HG03175 (cell line): ENCODE data around the gene PRRX2.

ENCODE experiments used
- ATAC-seq: cut with Tn5 transposase; IDR thresholded peaks from one replicate; pipeline ENCODE4 v1.9.1; 2021; ENCODE audit warnings: mild to moderate bottlenecking, moderate library complexity; ENCODE audit not compliant: unreplicated experiment

Gene PRRX2

DNA sequence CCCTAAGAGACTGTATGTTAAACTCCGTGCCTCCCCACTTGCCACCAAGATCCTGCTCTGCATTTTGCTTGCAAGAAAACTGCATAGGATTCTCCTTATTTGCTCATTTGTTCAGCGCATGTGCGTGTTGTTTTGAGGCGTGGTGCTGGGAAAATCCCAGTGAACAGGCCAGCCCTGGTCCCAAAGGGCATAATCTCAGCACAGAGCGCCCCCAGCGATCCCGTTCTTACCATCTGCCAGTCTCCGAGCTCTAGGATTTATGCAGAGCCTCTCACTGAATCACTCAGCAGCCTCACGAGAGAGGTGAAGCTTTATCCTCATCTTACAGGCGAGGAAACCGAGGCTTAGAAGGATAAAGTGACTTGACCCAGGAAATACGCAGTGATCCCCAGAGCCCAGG lies 11.5 kb downstream of the PRRX2 start:
- no peak for ATAC-seq

DNA sequence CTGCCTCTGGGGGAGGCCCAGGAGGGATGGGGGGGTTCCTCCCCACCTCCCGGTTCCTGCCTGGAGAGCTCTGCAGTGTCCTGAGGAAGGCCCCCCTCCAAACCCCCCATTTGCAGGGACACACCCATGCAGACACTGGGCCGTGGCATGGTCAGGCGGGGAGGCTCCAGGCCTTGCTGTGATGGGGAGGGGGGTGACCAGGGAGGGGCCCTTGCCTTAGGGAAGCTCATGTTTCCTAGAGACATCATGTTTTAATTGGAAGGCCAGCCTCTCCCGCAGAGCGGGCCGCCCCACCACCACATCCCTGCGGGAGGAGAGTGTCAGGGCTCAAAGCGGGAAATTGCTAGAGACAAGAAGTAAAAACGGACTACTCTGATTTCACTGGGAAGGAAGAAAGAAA lies 12.0 kb downstream of the PRRX2 start:
- ATAC-seq: no peak

DNA sequence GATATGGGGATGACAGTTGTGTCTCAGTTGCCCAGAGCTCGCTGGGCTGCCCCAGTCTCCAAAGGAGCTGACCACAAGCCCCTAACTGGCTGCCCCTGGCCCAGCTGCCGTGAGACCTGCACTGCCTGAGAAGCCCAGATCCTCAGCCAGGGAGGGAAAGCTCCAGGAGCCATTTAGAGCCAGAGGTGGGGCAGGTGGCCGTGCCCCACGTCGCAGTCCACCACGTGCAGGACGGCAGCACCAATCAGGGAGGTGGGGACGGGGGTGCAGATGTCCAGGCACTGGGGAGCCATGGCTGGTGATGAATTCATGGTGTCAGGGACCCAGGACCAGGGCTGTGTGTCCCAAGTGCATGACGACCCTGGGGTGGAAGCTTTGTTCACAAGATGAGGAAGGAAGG lies 13.4 kb downstream of the PRRX2 start:
- ATAC-seq: no peak

DNA sequence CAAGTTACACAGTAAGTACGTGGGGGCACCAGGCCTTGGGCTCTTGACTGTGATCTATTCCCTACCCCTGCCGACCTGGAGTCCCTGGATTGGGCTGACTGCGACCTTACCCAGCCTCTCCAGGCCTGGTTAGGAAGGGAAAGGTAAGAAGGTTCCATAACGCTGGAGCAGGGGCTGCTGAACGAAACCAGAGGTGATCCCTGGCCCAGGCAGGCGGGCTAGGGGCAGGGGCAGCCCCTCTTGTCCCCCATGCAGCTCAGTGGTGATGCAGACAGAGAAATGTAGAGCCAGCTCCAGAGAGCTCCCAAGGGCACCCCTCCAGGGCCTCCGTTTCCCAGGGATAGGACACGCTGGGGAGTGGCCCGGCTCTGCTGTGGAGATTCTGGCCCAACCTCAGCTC lies 14.1 kb downstream of the PRRX2 start:
- no peak for ATAC-seq

DNA sequence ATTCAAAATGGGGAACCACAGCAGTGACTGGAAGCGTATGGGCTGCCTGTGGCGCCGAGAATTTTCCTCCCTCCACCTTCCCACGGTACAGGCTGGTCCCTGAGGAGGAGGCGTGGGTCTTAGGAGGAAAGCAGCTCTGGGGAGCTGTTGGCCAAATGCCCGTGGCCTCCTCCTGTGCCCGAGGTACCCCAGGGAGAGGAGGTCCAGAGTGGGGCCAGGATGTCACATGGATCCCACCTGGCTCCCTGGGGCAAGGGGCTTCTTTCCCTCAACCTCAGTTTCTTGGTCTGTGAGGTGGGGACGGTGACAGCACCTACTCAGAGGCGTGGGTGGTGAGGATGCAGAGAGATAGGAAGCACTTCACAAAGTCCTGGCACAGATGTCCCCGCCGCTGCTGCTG lies 16.5 kb downstream of the PRRX2 start:
- no peak for ATAC-seq

DNA sequence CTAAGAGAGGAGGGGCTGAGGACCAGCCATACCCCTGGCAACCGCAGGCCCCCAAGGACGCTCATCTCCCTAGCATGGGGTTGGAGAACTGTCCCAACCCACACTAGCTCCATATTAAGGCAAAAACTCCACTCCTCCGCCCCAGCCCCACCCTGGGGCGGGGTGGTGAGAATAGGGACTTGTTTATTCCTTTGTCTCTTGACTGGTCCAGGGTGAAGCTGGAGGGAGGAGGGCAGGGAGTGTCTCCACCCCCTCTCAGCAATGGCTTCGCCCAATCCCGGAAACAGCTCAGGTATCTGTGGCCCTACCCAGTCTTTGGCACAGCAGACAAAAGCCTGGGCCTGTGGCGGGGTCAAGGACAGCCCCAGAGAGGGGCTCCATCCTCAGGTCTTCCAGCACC lies 16.9 kb downstream of the PRRX2 start:
- ATAC-seq: no peak

DNA sequence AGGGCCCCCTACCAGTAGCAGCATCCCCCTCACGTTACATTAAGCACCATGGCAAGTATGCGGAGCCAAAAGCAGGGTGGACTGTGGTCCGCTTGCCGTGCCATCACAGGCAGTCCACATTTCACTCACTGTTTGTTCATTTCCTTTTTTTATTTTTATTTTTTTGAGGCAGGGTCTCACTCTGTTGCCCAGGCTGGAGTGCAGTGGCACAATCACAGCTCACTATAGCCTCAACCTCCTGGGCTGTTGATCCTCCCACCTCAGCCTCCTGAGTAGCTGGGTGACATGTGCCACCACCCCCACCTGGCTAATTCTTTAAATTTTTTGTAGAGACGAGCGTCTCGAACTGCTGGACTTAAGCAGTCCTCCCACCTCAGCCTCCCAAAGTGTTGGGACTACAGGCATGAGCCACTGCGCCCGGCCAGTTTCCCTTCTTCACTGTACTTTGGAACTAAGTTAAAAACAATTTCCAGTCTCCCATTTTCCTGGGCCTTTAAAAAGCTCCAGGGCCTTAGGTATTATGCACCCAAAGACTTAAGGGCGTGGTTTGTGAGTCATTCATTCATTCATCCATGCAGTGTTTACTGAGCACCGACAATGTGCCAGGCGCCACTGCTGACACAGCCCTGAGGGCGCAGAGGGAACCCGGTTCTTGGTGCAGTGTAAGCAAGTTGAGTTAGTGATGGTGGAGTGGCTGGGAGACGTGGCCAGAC lies 19.9 kb downstream of the PRRX2 start:
- no peak for ATAC-seq

DNA sequence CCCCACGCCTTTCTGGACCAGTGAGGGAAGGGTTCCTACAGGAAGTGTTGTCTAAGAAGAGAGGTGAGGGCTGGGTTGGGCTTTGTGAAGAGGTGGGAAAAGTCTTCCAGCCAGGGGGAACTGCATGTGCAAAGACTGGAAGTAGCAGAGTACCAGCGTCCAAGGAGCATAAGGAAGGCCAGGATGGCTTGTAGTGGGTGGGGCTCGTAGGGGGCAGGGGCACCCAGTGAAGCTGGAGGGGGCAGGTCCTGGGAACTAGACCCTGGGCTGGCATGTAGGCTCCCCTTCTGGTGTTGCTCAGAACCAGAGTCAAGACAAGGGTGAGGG lies 20.4 kb downstream of the PRRX2 start:
- ATAC-seq: no peak

DNA sequence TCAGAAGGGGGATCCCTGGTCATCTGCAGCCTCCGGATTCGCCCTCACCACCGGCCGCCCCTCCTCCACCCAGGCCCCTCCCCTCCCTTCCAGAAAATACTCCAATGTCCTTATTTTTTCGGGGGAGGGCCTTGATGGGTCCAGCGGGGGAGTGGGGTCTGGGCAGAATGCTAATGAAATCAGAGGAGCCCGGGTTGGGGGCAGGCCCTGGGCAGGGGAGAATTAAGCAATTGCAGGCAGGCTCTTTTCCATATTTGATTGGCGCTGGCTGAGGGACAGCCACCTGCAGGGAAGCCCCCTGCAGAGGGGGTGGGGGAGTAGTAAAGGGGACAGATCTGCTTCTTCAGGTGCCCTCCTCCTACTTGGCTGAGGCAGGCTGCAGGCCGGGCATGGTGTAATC lies 21.3 kb downstream of the PRRX2 start:
- ATAC-seq: no peak

DNA sequence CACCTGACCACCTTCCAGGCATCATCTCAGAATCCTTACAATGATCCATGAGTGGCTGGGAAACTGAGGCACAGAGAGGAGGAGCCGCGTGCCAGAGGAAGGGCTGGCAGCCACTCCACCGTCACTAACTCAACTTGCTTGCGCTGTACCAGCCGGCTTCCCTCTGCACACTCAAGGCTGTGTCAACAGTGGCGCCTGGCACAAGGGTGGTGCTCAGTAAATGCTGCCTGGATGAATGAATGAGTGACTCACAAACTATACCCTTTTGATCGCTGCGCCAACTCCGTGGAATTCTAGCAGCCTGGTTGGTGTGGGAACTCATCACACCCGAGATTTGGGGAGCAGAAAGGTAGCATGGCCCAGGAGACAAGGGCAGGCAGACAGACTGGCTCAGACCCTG lies 21.9 kb downstream of the PRRX2 start:
- no peak for ATAC-seq

DNA sequence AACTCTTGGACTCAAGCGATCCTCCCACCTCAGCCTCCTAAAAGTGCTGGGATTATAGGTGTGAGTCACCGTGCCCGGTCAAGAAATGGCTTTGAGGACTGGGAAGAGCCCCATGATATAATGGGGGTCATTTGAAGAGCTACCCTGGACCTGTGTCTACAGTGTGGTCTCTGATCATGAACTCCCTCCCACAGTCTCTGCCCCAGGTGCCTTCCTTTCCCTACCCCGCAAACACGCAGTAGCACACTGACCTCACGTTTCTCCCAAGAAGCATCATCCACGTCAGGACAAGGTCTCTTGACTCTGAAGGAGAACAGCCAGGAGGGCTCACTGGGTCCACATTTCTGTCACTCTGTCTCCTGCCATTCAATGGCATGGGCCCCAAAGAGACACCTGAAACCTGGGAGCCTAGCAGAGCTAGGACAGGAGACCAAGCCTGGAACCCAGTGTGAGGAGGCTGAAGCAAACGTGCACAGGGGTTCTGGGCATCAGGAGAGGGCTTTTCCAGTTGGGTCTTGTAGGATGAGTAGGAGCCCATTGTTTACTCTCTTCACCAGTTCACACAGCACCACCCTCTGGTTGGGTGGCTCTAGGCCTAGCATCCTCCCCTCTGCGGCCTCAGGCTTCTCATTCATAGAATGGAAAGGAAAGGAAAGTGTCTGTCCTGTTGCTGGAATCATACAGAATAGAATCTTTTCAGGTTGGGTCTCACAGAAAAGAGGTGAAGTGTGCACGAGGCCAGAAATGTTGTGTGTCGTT lies 23.0 kb downstream of the PRRX2 start:
- no peak for ATAC-seq

DNA sequence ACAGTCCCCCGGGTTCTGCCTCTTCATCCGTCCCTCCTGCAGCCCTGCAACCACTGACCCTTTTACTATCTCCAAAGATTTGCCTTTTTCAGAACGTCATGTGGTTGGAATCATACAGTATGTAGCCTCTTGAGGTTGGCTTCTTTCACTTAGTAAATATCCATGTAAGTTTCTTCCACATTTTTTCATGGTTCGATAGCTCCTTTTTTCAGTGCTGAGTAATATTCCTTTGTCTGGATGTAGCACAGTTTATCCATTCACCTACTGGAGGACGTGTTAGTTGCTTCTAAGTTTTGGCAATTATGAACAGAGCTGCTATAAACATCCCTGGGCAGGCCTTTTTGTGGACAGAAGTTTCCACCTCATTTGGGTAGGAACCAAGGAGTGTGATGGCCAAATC lies 27.1 kb downstream of the PRRX2 start:
- no peak for ATAC-seq

DNA sequence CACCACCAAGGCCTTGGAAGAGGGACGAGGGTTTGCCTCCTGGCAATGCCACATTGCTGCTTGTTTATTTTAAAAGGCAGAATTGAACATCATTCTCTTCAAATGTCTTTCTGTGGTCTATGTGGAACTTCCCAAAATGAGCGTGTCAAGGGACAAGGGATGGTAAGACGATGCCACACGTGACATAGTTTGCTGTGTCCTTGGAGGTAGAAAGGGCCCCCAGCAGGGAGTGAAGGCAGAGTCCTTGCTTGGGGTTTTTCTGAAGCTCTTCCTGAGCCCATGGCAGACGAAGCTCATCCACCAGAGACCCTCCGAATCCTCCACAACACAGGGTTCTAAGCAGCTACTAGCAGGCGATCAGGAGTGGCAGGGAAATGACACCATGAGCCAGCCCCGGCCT lies 28.3 kb downstream of the PRRX2 start:
- ATAC-seq: no peak

DNA sequence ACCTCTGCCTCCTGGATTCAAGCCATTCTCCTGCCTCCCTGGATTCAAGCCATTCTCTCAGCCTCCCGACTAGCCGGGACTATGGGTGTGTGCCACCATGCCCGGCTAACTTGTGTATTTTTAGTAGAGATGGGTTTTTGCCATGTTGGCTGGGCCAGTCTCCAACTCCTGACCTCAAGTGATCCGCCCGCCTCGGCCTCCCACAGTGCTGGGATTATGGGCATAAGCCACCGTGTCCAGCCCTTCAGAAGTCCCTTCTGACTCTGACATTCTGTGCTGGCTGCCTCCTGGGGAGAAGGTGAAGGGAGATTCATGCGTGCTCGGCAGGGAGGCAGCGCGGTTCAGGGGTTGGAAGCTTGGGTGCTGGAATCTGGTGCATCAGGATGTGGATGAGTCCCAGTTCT lies 28.8 kb downstream of the PRRX2 start:
- no peak for ATAC-seq

DNA sequence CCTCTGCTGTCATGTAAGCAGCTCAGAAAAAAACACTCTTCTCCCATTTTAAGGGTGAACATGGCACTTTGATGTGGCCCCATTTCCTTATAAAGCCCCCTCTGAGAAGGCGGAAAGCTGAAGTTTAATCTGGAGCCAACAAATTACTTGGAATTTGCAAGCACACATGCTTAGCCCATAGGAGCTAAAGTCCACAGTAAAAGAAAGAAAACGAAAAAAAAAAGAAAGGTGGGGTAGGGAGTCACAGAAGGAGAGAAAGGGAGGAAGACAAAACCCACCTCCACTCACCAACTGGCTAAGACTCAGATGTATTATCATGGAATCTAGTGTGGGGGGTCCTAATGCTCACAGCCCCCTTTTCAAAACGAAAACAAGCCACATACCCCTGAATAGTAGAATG lies 30.4 kb downstream of the PRRX2 start:
- no peak for ATAC-seq

DNA sequence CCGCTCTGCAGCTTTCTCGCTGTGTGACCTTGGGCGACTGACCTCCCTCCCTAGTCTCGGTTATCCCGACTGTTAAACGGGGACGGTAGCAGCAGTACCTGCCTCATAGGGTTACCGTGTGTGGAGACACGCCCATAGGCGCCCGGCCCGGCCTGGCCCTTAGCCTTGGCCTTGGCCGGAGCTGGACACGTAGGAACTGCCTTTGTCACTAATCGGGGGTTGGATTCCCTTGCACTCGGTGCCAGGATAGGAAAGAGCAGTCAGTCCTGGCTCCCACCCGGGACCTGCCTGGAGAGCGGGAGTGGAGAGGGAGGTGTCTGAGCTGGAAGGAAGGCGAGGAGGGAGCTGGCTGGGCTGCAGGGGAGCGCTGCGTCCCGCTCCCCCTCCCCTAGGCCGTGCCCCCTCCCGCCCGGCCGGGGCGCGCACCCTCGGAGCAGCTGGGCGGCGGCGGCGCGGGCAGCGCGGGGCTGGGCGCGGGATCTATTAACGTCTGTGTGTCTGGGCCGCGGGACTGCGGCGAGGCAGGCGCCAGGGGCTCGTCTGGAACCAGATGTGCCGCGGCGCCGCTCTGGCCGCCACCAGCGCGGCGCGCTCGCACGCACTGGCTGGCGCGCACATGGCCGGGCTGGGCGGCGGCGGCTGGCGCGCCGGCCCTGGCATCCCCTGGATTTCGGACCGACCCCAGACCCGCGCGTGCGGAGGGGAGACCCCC lies 31.7 kb downstream of the PRRX2 start:
- ATAC-seq: no peak

DNA sequence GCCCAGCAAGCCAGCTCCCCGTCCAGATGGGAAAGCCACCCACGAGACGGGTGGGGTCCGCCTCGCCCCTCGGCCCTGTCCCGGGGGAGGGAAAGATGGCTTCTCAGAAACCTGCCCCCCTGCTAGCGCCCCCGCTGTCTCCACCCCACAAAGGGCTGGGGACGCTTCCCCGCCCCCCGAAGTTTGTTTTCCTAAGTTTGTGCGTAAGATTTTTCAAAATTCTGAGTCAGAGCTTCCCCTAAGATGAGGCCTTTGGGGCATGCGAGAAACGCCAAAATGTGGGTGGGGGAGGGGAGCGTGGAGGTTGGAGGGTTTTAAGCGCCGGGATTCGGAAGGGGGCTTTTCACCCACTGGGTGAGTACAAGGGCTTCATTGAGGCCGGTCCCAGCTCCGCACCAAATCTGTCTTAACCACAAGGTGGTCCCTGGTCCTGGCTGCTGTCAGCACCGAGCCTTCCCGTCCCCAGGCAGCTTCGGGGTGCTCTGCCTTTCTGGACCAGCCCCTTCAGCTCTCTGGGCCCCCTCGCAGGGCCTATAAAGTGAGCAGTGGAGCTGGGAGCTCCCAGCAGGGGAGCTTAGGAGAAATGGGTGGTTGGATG lies 32.3 kb downstream of the PRRX2 start:
- no peak for ATAC-seq

DNA sequence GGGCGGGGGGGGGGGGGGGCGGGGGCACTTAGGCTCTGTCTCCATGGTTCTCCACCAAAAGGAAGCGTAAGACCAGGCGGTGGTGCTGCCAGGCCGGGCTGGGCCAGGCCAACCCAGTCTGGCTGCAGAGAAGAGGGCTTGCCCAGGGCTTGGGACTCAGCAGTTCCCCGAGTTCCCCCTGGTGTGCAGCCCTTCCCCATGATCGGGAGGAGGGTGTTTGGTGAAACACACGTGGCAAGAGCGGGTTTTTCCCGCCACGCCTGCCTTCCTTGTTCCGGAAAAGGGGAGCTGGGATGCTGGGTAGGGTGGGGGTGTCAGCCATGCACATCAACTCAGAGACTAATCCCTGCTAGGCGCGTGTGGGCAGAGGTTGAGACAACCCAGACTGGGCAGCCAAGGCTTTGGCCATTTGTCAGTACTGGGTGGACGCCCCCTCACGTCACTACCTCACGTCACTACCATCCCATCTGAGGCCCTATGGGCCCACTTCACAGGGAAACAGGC lies 32.9 kb downstream of the PRRX2 start:
- ATAC-seq: no peak

DNA sequence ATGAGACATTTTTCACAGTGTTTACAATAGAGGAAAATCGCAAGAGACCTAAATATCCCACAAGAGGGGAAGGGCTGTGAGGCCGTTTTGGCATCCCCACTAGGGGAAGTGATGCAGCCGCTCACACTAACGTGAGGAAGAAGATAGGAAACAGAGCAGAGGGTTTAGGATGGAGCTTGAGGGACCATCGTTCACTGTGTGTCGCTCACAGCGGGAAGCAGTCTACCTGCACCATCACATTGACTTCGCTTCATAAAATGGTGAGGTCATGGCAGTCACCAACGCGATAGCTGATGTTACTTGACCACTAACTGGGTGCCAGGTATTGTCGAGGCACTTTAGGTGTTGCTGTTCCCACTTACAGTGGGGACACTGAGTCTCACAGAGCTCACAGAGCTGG lies 35.6 kb downstream of the PRRX2 start:
- no peak for ATAC-seq

DNA sequence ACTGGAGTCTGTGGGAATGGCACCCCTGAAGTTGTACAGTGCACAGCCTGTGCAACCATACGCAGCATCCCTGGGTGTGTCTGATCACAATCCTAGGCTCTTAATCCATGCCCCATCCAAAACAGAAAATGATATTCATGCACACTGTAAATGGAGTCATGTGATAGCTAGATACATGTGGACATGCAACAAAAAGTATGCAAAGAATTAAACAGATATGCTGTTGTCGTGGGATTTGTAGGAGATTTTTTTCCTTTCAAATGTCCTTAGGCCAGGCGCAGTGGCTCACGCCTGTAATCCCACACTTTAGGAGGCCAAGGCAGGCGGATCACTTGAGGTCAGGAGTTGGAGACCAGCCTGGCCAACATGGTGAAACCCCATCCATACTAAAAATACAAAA lies 36.1 kb downstream of the PRRX2 start:
- no peak for ATAC-seq

DNA sequence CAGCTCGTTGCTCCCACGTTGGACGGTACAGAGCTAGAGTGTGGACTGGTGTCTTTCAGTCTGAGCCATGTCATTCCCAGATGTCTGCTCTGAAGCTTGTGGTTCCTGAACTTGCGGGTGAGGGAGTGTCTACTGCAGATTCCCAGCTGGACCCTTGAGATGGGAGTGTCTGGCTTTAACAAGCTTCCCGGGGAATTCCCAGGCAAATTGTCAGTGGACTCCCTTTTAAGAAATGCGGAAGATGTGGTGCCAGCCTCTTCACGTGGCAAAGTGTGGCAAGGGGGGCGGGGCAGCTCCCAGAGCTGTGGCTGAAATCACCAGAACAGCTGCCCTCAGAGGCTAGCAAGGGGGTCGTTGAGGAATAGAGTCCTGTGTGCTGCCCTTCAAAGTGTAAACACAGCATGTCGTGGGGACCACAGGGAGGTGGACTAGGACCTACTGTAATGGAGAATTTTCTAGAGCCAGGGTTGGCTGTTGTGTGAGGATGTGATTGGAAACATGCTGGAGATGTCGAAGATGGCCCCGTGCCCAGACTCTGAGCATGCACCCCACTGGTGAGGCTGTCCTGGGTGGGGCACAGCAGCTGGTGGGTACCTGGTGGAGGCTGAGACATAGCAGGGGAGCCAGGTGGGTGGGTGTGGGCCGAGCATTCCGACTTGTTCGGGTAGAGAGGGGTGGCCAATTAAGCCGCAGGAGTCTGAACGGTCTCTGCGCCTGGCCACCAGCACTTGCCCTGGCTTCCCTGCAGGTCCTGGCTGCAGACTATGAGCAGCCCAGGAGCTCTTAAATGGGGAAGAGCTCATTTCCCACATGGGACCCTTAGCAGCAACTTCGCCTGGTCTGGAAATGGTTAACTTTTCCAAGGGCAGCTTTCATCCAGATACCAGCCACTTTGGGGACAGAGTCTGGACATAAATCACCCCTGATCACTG lies 37.4 kb downstream of the PRRX2 start:
- ATAC-seq: no peak
